Endothelial cell of umbilical vein (primary cell): ENCODE data around the gene AP3S2. TPM values are rescaled to one million over a fixed set of nuclear protein-coding genes. Genes with fewer than 3 reads are reported as not detected.

Source experiments
- BruUV-seq: library from RNA; stranded (reverse); fragments of 400-500 nt; replicated peaks from 2 replicates; lab custom pipeline; 2021; lab: Mats Ljungman, UMichigan
- CTCF ChIA-PET: fragments of 300-600, 350-600 bp; sonication (Branson Sonifier 250); formaldehyde crosslinking; loops from one replicate; lab custom pipeline; 2021; ENCODE audit warnings: antibody characterized with exemption, inconsistent platforms; lab: Charles Lee
- POLR2A ChIA-PET: fragments of 300-600, 350-600 bp; sonication (Branson Sonifier 250); formaldehyde crosslinking; loops from one replicate; lab custom pipeline; 2021; ENCODE audit warnings: antibody characterized with exemption, inconsistent platforms; lab: Charles Lee
- DNase-seq: peaks from one replicate; pipeline ENCODE4 v3.0.0-alpha.2; 2011; ENCODE audit warnings: low read depth, low spot score
- FAIRE-seq: peaks from 2 replicates; lab custom pipeline; 2011; peaks lifted over from hg19 to GRCh38; lab: Jason Lieb, UNC
- H2AFZ ChIP-seq: 2 replicates; pipeline ENCODE4 v1.6.0; 2012; ENCODE audit warnings: low read depth, low read length, control low read depth, inconsistent platforms
- H3K27ac ChIP-seq: 2 replicates; pipeline ENCODE4 v1.5.1; 2011; ENCODE audit warnings: low read depth, mild to moderate bottlenecking, control low read depth, low read length, moderate library complexity; ENCODE audit not compliant: insufficient read depth
- H3K27me3 ChIP-seq, 2 experiments: 2 replicates each; pipeline versions ENCODE4 v1.6.0 to v1.6.1; 2011; ENCODE audit warnings: low read length in 2 of 2, mixed read lengths in 1 of 2; ENCODE audit not compliant: control insufficient read depth in 2 of 2, insufficient read depth in 2 of 2
- H3K36me3 ChIP-seq, 2 experiments: 2 replicates in 1 of 2; 3 replicates in 1 of 2; pipeline ENCODE4 v1.5.1; 2011; ENCODE audit warnings: low read length in 2 of 2, mild to moderate bottlenecking in 1 of 2, moderate library complexity in 1 of 2; ENCODE audit not compliant: control insufficient read depth in 2 of 2, insufficient read depth in 2 of 2; ENCODE audit errors: extremely low read depth in 1 of 2
- H3K4me1 ChIP-seq: 3 replicates; pipeline ENCODE4 v1.5.1; 2011; ENCODE audit warnings: mild to moderate bottlenecking, low read length; ENCODE audit not compliant: control insufficient read depth, insufficient read depth; ENCODE audit errors: extremely low read depth
- H3K4me2 ChIP-seq: 2 replicates; pipeline ENCODE4 v1.6.1; 2011; ENCODE audit warnings: low read length, control low read depth, mixed read lengths; ENCODE audit not compliant: insufficient read depth
- H3K4me3 ChIP-seq, 3 experiments: fragments of 200-600 bp in 1 of 3; sonication (generic), shearing (Covaris generic) in 1 of 3; replicated peaks in 1 of 3; 2 replicates each; pipeline ENCODE4 v1.5.1; 2011 to 2016; ENCODE audit warnings: control low read depth in 3 of 3, low read length in 3 of 3, mild to moderate bottlenecking in 2 of 3, inconsistent platforms in 1 of 3, low read depth in 1 of 3, moderate library complexity in 1 of 3; ENCODE audit not compliant: insufficient read depth in 1 of 3
- H3K79me2 ChIP-seq: 2 replicates; pipeline ENCODE4 v1.6.0; 2012; ENCODE audit warnings: low read length, inconsistent platforms; ENCODE audit not compliant: control insufficient read depth, insufficient read depth
- H3K9ac ChIP-seq: replicated peaks from 2 replicates; pipeline ENCODE3; 2011; ENCODE audit warnings: low read length, control low read depth; ENCODE audit not compliant: insufficient read depth; ENCODE audit errors: extremely low read depth
- H3K9me1 ChIP-seq: replicated peaks from 3 replicates; pipeline ENCODE4 v1.6.0; 2011; ENCODE audit warnings: mild to moderate bottlenecking, low read length; ENCODE audit not compliant: control insufficient read depth, insufficient read depth; ENCODE audit errors: extremely low read depth
- H3K9me3 ChIP-seq: replicated peaks from 2 replicates; pipeline ENCODE4 v1.5.1; 2012; ENCODE audit warnings: low read length, inconsistent platforms; ENCODE audit not compliant: control insufficient read depth, insufficient read depth
- H4K20me1 ChIP-seq: replicated peaks from 2 replicates; pipeline ENCODE3; 2011; ENCODE audit warnings: mild to moderate bottlenecking, low read length; ENCODE audit not compliant: control insufficient read depth, insufficient read depth; ENCODE audit errors: extremely low read depth
- EZH2 ChIP-seq: IDR thresholded peaks from 2 replicates; pipeline ENCODE4 v1.6.1; 2012; ENCODE audit warnings: borderline replicate concordance, low read depth, mild to moderate bottlenecking, moderate library complexity, low read length, inconsistent platforms; ENCODE audit not compliant: severe bottlenecking
- FOS ChIP-seq: IDR thresholded peaks from 2 replicates; pipeline ENCODE4 v1.6.1; 2011; ENCODE audit warnings: mild to moderate bottlenecking, low read length, moderate library complexity, borderline replicate concordance; ENCODE audit not compliant: insufficient read depth
- GATA2 ChIP-seq: IDR thresholded peaks from 2 replicates; pipeline ENCODE4 v1.7.0; 2011; ENCODE audit warnings: low read depth, mild to moderate bottlenecking, moderate library complexity, mixed read lengths, low read length; ENCODE audit not compliant: insufficient read length, insufficient read depth
- JUN ChIP-seq: IDR thresholded peaks from 2 replicates; pipeline ENCODE4 v1.6.1; 2011; ENCODE audit warnings: borderline replicate concordance, low read depth; ENCODE audit not compliant: insufficient read length, insufficient read depth
- MAX ChIP-seq: IDR thresholded peaks from 2 replicates; pipeline ENCODE4 v1.6.1; 2011; ENCODE audit not compliant: insufficient read depth, insufficient read length
- MYC ChIP-seq: IDR thresholded peaks from one replicate; pipeline ENCODE4 v1.6.1; 2011; ENCODE audit warnings: mild to moderate bottlenecking, low read depth, low read length
- POLR2A ChIP-seq: IDR thresholded peaks from 2 replicates; pipeline ENCODE4 v1.6.1; 2012; ENCODE audit warnings: low read depth, mild to moderate bottlenecking, control low read depth, low read length
- POLR2AphosphoS5 ChIP-seq: IDR thresholded peaks from 2 replicates; pipeline ENCODE4 v1.6.1; 2012; ENCODE audit warnings: low read depth, mild to moderate bottlenecking, control low read depth, low read length, moderate library complexity; ENCODE audit not compliant: insufficient read depth
- dilution Hi-C: fragments of 300-500 bp; cut with MboI; formaldehyde crosslinking; loops from one replicate; pipeline ENCODE4 v1.15.0; 2019; ENCODE audit warnings: low sequenced_read_pairs; ENCODE audit not compliant: extremely low pct_ligation_motif_present
- intact Hi-C: fragments of 100-400 bp; cut with micrococcal nuclease; formaldehyde crosslinking; loops from one replicate; pipeline ENCODE4 v1.10.0; 2022
- polyA plus RNA-seq, 4 experiments: library from polyadenylated mRNA; depleted of rRNA in 3 of 4; stranded (reverse) in 3 of 4; unstranded in 1 of 4; fragments of >200 nt; gene quantifications; 2 replicates each; pipeline versions ENCODE4 v1.2.1 to v1.2.3, GENCODE V29; 2011 to 2012; ENCODE audit warnings: missing spikeins in 1 of 4
- total RNA-seq: library from RNA; stranded (reverse); gene quantifications from 2 replicates; pipeline ENCODE4 v1.2.3, GENCODE V29; 2021
- TF ChIP-seq, protein P1 (sequence below), 2 donors: IDR thresholded peaks; 1 replicate in 1 of 2; 2 replicates in 1 of 2; pipeline ENCODE4 v1.5.1; 2011; ENCODE audit warnings: low read length in 2 of 2, mild to moderate bottlenecking in 2 of 2, moderate library complexity in 2 of 2, control low read depth in 1 of 2, inconsistent platforms in 1 of 2, low read depth in 1 of 2; ENCODE audit not compliant: insufficient read depth in 1 of 2; ENCODE audit errors: extremely low read depth in 1 of 2

The AP3S2 gene
- total and polyA plus RNA-seq, 2 donors (not counting 3 experiments of a cell fraction or from before 2014, with no cell fraction given) = 14.6 to 31.1 TPM

DNA sequence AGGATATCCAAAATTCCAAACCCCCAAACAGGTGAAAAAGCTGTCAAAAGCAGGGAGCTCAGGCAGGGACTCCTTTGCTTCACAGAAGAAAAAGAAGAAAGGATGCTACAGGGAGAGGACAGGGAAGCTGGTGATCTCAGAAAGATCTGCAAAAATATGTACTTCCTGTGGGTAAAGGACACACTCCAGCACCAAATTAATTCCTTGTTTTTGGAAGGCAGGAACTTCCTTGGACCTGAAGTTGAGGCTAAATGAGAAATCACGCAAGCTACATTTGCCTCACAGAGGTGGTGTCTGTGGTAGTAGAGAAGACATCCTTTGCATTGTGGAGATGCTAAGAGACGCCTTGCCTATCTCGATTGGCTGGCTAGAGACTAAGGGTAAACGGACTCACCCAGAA lies 52.5 kb downstream of the AP3S2 start:
- DNase-seq (no peak), FAIRE-seq (no peak)
- Histone ChIP-seq H3K79me2 (no peaks in the 10 kb centered on the region), H3K4me1 (peaks cover 31% of the 10 kb centered on the region), H3K4me3 (no peak overlapping the region), H3K9me1 (no peaks in the 10 kb centered on the region), H3K36me3 (no peaks in the 10 kb centered on the region), H3K27me3 (no peaks in the 10 kb centered on the region), H3K9ac (no peak overlapping the region), H3K27ac (no peak overlapping the region), H4K20me1 (no peaks in the 10 kb centered on the region), H3K4me2 (no peak overlapping the region), H2AFZ (no peak overlapping the region), H3K9me3 (no peaks in the 10 kb centered on the region)
- dilution Hi-C loops = no loop called here
- ChIA-PET POLR2A (no interaction called here), CTCF (interaction anchor here (1.4 to 2.8 kb wide), 2 partner anchors 36 to 80 kb away, joined by 3 to 9 read pairs; no protein-coding TSS in a partner anchor)
- no TSS peak for BruUV-seq
- intact Hi-C loops = no loop called here
- no peak for TF ChIP-seq EZH2
- TF ChIP-seq, protein P1, sequence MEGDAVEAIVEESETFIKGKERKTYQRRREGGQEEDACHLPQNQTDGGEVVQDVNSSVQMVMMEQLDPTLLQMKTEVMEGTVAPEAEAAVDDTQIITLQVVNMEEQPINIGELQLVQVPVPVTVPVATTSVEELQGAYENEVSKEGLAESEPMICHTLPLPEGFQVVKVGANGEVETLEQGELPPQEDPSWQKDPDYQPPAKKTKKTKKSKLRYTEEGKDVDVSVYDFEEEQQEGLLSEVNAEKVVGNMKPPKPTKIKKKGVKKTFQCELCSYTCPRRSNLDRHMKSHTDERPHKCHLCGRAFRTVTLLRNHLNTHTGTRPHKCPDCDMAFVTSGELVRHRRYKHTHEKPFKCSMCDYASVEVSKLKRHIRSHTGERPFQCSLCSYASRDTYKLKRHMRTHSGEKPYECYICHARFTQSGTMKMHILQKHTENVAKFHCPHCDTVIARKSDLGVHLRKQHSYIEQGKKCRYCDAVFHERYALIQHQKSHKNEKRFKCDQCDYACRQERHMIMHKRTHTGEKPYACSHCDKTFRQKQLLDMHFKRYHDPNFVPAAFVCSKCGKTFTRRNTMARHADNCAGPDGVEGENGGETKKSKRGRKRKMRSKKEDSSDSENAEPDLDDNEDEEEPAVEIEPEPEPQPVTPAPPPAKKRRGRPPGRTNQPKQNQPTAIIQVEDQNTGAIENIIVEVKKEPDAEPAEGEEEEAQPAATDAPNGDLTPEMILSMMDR (IDR thresholded peaks at IDR 0.05; ENCODE audit: extremely low read depth in 1 of 2, insufficient read depth in 1 of 2, low read depth in 1 of 2, low read length in 2 of 2) = no peak

GRCh38 chr15:89839167-89839810 lies 54.5 kb downstream of the AP3S2 start:
- Histone ChIP-seq H3K9ac (no peak overlapping the region), H3K36me3 (peaks cover 0 to 6% of the 10 kb centered on the region in 2 experiments), H3K4me2 (no peak overlapping the region), H3K79me2 (no peaks in the 10 kb centered on the region), H3K4me1 (peaks cover 18% of the 10 kb centered on the region), H4K20me1 (no peaks in the 10 kb centered on the region), H3K4me3 (no peak overlapping the region), H3K9me3 (no peaks in the 10 kb centered on the region), H3K27me3 (no peaks in the 10 kb centered on the region), H3K9me1 (no peaks in the 10 kb centered on the region), H2AFZ (no peak overlapping the region), H3K27ac (no peak overlapping the region)
- dilution Hi-C loops = no loop called here
- no peak for TF ChIP-seq FOS
- TF ChIP-seq, protein P1 (IDR thresholded peaks at IDR 0.05; ENCODE audit: extremely low read depth in 1 of 2, insufficient read depth in 1 of 2, low read depth in 1 of 2, low read length in 2 of 2) = no peak
- TF ChIP-seq GATA2 = no peak
- no peak for TF ChIP-seq MYC
- TF ChIP-seq POLR2AphosphoS5 = no peak
- no peak for TF ChIP-seq EZH2
- no peak for TF ChIP-seq MAX
- no peak for TF ChIP-seq JUN
- no peak for TF ChIP-seq POLR2A
- BruUV-seq = no TSS peak
- POLR2A ChIA-PET = no interaction called here
- intact Hi-C loops = no loop called here
- CTCF ChIA-PET = interaction anchor here (0.7 to 3.9 kb wide), 5 partner anchors 10 to 78 kb away, joined by 3 to 40 read pairs (median 7); no protein-coding TSS in a partner anchor
- DNase-seq (no peak), FAIRE-seq (no peak)
